ENCODE measurements around the gene RHO.
"Not testable (repeated sequence)": the region's sequence is repeated elsewhere in the genome, so short reads cannot be mapped to it uniquely, and the experiment has no call there.

- TF ChIP-seq CTCF (IDR thresholded peaks at IDR 0.05); POLR2AphosphoS5 (IDR thresholded peaks at IDR 0.05; ENCODE audit: low read depth, low read length); ELF1 (IDR thresholded peaks at IDR 0.05); REST (IDR thresholded peaks at IDR 0.05; ENCODE audit: low read depth, low read length): not testable (repeated sequence)
These were observed 33.9 kb upstream of the RHO start for GRCh38 chr3:129494499-129494898.
